ENCODE measurements around the gene EIF4E3. TPM values are rescaled to one million over a fixed set of nuclear protein-coding genes. Genes with fewer than 3 reads are reported as not detected.

The EIF4E3 gene
- total RNA-seq, 4 donors from 2014 or later: 36.2 to 51.9 (median 39.4) TPM

DNA sequence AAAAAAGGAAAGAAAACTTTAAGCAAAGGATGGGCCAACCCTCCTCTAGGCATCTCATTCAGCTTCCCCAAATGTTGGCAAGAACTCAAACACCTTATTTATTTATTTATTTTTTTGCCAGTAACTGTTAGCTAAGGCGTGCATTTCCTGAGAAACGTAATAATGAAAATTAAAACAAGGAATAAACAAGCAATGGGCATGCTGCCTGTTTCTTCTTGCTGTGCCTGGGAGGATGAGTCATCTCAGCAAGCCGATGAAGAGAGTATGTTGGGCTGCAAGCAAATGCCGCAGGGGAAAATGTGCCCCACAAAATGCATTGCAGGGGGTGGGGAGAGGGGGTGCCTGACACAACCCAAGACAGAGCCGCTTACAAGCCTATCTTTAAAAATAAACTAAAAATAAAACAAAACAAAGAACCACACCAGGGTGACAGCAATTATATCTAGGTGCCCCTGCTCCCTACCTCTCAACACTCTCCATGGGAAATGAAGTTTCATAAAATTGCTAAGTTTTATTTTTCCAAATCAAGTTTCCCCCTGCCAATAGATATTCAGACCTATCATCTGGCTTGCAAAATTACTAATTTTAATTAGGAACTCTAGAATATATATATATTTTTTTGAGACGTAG lies 40.3 kb downstream of the EIF4E3 start:
- DNase-seq (ENCODE audit: extremely low spot score): no peak
- no peak overlapping the region for H3K4me3 ChIP-seq
- 24% methylated on average over 6 of the region's 6 CpGs for WGBS
- peaks cover 12 to 68% (median 59%) of the 10 kb centered on the region in 4 donors for H3K4me1 ChIP-seq
- TF ChIP-seq POLR2A (IDR thresholded peaks at IDR 0.05; ENCODE audit: low read depth) (no peak), EP300 (IDR thresholded peaks at IDR 0.05) (no peak), POLR2AphosphoS5 (IDR thresholded peaks at IDR 0.05) (no peak)
- TF ChIP-seq, protein P1, sequence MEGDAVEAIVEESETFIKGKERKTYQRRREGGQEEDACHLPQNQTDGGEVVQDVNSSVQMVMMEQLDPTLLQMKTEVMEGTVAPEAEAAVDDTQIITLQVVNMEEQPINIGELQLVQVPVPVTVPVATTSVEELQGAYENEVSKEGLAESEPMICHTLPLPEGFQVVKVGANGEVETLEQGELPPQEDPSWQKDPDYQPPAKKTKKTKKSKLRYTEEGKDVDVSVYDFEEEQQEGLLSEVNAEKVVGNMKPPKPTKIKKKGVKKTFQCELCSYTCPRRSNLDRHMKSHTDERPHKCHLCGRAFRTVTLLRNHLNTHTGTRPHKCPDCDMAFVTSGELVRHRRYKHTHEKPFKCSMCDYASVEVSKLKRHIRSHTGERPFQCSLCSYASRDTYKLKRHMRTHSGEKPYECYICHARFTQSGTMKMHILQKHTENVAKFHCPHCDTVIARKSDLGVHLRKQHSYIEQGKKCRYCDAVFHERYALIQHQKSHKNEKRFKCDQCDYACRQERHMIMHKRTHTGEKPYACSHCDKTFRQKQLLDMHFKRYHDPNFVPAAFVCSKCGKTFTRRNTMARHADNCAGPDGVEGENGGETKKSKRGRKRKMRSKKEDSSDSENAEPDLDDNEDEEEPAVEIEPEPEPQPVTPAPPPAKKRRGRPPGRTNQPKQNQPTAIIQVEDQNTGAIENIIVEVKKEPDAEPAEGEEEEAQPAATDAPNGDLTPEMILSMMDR (IDR thresholded peaks at IDR 0.05): no peak
- peaks cover 0 to 17% (median 0%) of the 10 kb centered on the region in 4 donors for H3K36me3 ChIP-seq
- H3K9me3 ChIP-seq: no peaks in the 10 kb centered on the region
- no peaks in the 10 kb centered on the region for H3K27me3 ChIP-seq
- H3K27ac ChIP-seq (replicated peaks in 1 of 4): peak overlapping the region in 3 of 4 donors; percentile 13 to 57 (median 25)
- intact Hi-C loops (cut with DNase I): loop anchor here (5.0 kb wide), 1 partner anchor 98 kb away; no protein-coding TSS in a partner anchor

DNA sequence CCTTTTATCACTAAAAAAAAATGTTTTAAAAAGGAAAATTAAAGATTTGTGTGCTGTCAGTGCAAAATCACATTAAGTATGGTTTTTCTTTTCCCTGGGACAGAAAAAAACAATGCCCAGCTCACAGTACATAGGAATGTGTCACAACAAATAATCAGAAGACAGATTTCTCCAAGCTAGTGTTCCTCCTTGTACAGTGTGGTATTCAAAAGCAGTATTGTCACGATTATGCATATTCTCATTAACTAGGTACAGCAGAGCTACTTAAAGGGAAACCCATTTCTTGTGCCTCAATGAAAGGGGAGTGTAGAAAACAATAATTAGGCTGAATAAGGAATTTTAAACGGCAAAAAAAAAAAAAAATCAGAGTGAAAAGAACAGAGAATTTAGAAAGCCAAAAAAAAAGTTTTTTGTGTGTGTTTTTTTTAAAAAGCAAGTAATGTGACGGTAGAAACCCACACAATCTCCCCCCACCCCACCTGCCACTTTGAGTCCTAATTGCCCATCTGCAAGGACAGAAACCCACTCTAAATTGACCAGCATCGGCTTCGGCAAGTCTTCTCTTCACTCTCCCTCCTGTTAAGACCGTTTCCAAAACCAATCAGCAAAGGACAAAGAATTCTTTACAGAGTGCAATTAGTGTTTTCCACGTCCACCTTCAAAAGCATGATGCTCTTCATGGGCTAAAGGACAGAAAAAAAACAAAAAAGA lies 41.0 kb downstream of the EIF4E3 start:
- TF ChIP-seq POLR2A (IDR thresholded peaks at IDR 0.05; ENCODE audit: low read depth): no peak
- no peak for TF ChIP-seq EP300 (IDR thresholded peaks at IDR 0.05)
- TF ChIP-seq POLR2AphosphoS5 (IDR thresholded peaks at IDR 0.05): no peak
- TF ChIP-seq, protein P1 (IDR thresholded peaks at IDR 0.05): no peak
- 76% methylated on average over 7 of the region's 7 CpGs for WGBS
- peaks cover 0 to 17% (median 0%) of the 10 kb centered on the region in 4 donors for H3K36me3 ChIP-seq
- no peaks in the 10 kb centered on the region for H3K9me3 ChIP-seq
- H3K27ac ChIP-seq (replicated peaks in 1 of 4): peak overlapping the region in 2 of 4 donors; percentile 25 to 57
- no peaks in the 10 kb centered on the region for H3K27me3 ChIP-seq
- H3K4me1 ChIP-seq: peaks cover 12 to 62% (median 53%) of the 10 kb centered on the region in 4 donors
- no peak overlapping the region for H3K4me3 ChIP-seq
- intact Hi-C loops (cut with DNase I): loop anchor here (5.0 kb wide), 1 partner anchor 97 kb away; no protein-coding TSS in a partner anchor
- no peak for DNase-seq (ENCODE audit: extremely low spot score)

DNA sequence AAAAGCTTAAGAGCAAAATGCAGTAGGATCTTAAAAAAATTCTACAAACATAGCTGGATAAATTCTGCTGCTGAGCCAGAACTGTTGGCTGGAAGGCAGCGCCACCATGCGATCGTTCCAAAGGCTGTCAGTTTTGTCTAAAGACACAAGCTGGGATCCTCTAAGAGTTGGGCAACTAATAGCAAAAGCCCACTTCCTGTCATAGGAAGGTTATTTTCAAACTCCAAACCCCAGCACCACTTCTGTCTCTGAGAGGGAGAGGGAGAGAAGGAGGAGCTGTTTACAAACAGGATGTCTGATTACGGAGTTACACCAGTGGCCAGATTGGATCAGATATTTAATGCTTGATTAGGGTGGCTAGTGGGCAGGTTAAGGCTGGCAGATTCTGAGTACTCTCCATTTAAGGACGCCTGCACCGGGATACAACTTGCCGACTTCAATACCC lies 44.0 kb downstream of the EIF4E3 start:
- WGBS: 37% methylated on average over 7 of the region's 7 CpGs
- intact Hi-C loops (cut with DNase I): loop anchor here (5.0 kb wide), 1 partner anchor 94 kb away; no protein-coding TSS in a partner anchor
- DNase-seq (ENCODE audit: extremely low spot score): no peak
- TF ChIP-seq POLR2A (IDR thresholded peaks at IDR 0.05; ENCODE audit: low read depth): no peak
- TF ChIP-seq POLR2AphosphoS5 (IDR thresholded peaks at IDR 0.05): peak in 1 of 2 donors; percentile 23
- TF ChIP-seq, protein P1 (IDR thresholded peaks at IDR 0.05): peak; percentile 70 to 81 (median 75)
- TF ChIP-seq EP300 (IDR thresholded peaks at IDR 0.05): no peak
- H3K27me3 ChIP-seq: no peaks in the 10 kb centered on the region
- no peaks in the 10 kb centered on the region for H3K9me3 ChIP-seq
- H3K27ac ChIP-seq (replicated peaks in 1 of 4): peak overlapping the region; percentile 56 to 70 (median 66)
- peaks cover 12 to 56% (median 50%) of the 10 kb centered on the region in 4 donors for H3K4me1 ChIP-seq
- H3K4me3 ChIP-seq: peak overlapping the region in 1 of 4 donors; percentile 19
- no peaks in the 10 kb centered on the region for H3K36me3 ChIP-seq

DNA sequence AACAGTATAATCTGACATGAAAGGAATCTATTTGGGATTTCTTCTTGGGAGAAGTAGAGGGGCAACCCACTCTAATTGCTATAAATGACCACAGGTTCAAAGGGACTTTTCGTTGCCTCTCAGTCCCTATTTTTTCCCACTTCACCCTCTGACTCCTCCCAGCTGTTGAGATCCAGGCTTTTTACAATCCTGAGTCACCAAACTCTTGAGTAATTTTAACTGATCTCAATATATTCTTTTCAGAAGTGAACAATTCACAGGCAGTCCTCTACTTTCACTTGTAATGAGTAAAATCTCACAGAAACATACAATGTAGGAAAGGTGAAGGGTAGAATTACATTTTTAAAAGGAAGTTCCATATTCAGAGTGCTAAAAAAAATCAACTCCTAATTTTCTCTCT lies 44.6 kb downstream of the EIF4E3 start:
- H3K27me3 ChIP-seq: no peaks in the 10 kb centered on the region
- TF ChIP-seq EP300 (IDR thresholded peaks at IDR 0.05): no peak
- TF ChIP-seq POLR2A (IDR thresholded peaks at IDR 0.05; ENCODE audit: low read depth): no peak
- TF ChIP-seq, protein P1 (IDR thresholded peaks at IDR 0.05): no peak
- TF ChIP-seq POLR2AphosphoS5 (IDR thresholded peaks at IDR 0.05): no peak
- WGBS: 31% methylated on average over 1 of the region's 1 CpG
- peak overlapping the region in 3 of 4 donors; percentile 15 to 19 (median 17) for H3K4me3 ChIP-seq
- H3K9me3 ChIP-seq: no peaks in the 10 kb centered on the region
- peak overlapping the region; percentile 56 to 70 (median 66) for H3K27ac ChIP-seq (replicated peaks in 1 of 4)
- H3K4me1 ChIP-seq: peaks cover 12 to 55% (median 48%) of the 10 kb centered on the region in 4 donors
- H3K36me3 ChIP-seq: no peaks in the 10 kb centered on the region
- no peak for DNase-seq (ENCODE audit: extremely low spot score)
- intact Hi-C loops (cut with DNase I): loop anchor here (5.0 kb wide), 1 partner anchor 93 kb away; no protein-coding TSS in a partner anchor

All from esophagus muscularis mucosa (tissue), 4 donors.